Spleen (tissue), 7 donors: ENCODE measurements around the gene TEAD1.

Experiments
- POLR2A ChIP-seq, 3 donors: fragments of 450-650 bp; IDR thresholded peaks; one replicate each; pipeline ENCODE4 v1.5.1; 2017; ENCODE audit warnings: antibody characterized with exemption in 3 of 3, mild to moderate bottlenecking in 1 of 3
- TF ChIP-seq, protein P1 (sequence below), 11 experiments: fragments of 200-600 bp in 7 of 11; fragments of 450-650 bp in 4 of 11; sonication (generic) in 4 of 11; IDR thresholded peaks in 8 of 11; conservative IDR thresholded peaks in 3 of 11; 1 replicate in 7 of 11; 2 replicates in 4 of 11; pipeline versions ENCODE4 v1.4.0 to v1.8.0; 2016 to 2021; ENCODE audit warnings: antibody characterized with exemption in 11 of 11, inconsistent platforms in 4 of 11, mild to moderate bottlenecking in 1 of 11
- donor health status: DM: no; HTN: no; CAD: no; lungs with moderate emphysema.
- donor health status: DM: no; HTN: no; CAD: no.
- donor health status: DM: no; HTN: no; CAD: no.

DNA sequence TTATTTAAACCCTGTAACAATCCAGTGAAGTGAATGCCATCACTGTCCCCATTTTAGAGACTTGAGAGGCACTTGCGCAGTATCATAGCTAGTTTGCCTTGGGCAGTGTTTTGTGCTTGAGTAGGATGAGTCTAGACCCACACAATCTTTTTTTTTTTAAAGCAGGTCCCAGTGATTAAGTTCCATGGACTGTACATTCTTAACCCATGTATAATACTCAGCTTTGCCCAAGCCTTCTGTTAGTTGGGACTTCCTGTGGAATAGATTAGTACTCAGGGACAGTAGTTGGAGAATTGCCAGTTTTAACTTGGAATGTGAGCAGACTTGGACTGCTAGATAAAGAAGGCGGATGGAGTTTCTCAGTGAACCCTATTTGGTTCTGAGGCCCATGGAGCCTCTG lies 226.3 kb downstream of the TEAD1 start:
- TF ChIP-seq, protein P1, sequence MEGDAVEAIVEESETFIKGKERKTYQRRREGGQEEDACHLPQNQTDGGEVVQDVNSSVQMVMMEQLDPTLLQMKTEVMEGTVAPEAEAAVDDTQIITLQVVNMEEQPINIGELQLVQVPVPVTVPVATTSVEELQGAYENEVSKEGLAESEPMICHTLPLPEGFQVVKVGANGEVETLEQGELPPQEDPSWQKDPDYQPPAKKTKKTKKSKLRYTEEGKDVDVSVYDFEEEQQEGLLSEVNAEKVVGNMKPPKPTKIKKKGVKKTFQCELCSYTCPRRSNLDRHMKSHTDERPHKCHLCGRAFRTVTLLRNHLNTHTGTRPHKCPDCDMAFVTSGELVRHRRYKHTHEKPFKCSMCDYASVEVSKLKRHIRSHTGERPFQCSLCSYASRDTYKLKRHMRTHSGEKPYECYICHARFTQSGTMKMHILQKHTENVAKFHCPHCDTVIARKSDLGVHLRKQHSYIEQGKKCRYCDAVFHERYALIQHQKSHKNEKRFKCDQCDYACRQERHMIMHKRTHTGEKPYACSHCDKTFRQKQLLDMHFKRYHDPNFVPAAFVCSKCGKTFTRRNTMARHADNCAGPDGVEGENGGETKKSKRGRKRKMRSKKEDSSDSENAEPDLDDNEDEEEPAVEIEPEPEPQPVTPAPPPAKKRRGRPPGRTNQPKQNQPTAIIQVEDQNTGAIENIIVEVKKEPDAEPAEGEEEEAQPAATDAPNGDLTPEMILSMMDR (IDR thresholded peaks at IDR 0.05 in 8 of 11, conservative IDR thresholded peaks at IDR 0.05 in 3 of 11) = no peak
- TF ChIP-seq POLR2A (IDR thresholded peaks at IDR 0.05) = no peak
